RWPE2 (cell line): ENCODE measurements around the gene EDN3.

Experiments used
- ATAC-seq: fragments of 200-7000 bp; cut with Tn5 transposase; 3 replicates; pipeline ENCODE4 v1.9.1; 2021; ENCODE audit warnings: low read depth
- DNase-seq: peaks from one replicate; pipeline ENCODE4 v3.0.0-alpha.2; 2020; ENCODE audit warnings: low spot score
- H3K27ac ChIP-seq: fragments of 450-650 bp; 2 replicates; pipeline ENCODE4 v1.5.1; 2017; ENCODE audit warnings: mild to moderate bottlenecking; ENCODE audit not compliant: poor library complexity, severe bottlenecking
- H3K27me3 ChIP-seq: fragments of 250-450 bp; sonication (Bioruptor Pico); 2 replicates; pipeline ENCODE4 v1.5.1; 2021; ENCODE audit warnings: mild to moderate bottlenecking, moderate library complexity; ENCODE audit not compliant: insufficient read depth, poor library complexity, severe bottlenecking
- H3K36me3 ChIP-seq: fragments of 250-450 bp; sonication (Bioruptor Pico); 2 replicates; pipeline ENCODE4 v1.5.1; 2020; ENCODE audit warnings: low read depth, mild to moderate bottlenecking, moderate library complexity
- H3K4me1 ChIP-seq: fragments of 250-450 bp; sonication (Bioruptor Pico); 2 replicates; pipeline ENCODE4 v1.5.1; 2021; ENCODE audit warnings: mild to moderate bottlenecking, moderate library complexity; ENCODE audit not compliant: insufficient read depth, poor library complexity, severe bottlenecking
- H3K4me3 ChIP-seq: fragments of 250-450 bp; sonication (Bioruptor Pico); 2 replicates; pipeline ENCODE4 v1.5.1; 2021; ENCODE audit warnings: mild to moderate bottlenecking, moderate library complexity; ENCODE audit not compliant: severe bottlenecking
- H3K9me3 ChIP-seq: fragments of 250-450 bp; sonication (Bioruptor Pico); 2 replicates; pipeline ENCODE4 v1.5.1; 2021; ENCODE audit warnings: mild to moderate bottlenecking, moderate library complexity; ENCODE audit not compliant: severe bottlenecking
- CTCF ChIP-seq: fragments of 450-650 bp; IDR thresholded peaks from one replicate; pipeline ENCODE4 v1.5.1; 2017; ENCODE audit warnings: mild to moderate bottlenecking, moderate library complexity; ENCODE audit not compliant: poor library complexity, severe bottlenecking

EDN3 gene

GRCh38 chr20:59320854-59321647, 20.6 kb downstream of the EDN3 start:
- Histone ChIP-seq H3K27me3 (peaks cover 99% of the 10 kb centered on the region), H3K9me3 (no peaks in the 10 kb centered on the region), H3K36me3 (no peaks in the 10 kb centered on the region), H3K4me3 (no peak overlapping the region), H3K4me1 (no peaks in the 10 kb centered on the region), H3K27ac (no peak overlapping the region)
- DNase-seq (no peak), ATAC-seq (no peak)
- no peak for TF ChIP-seq CTCF

GRCh38 chr20:59322081-59322480, 21.7 kb downstream of the EDN3 start:
- Histone ChIP-seq H3K27me3 (peaks cover 91% of the 10 kb centered on the region), H3K27ac (no peak overlapping the region), H3K4me3 (no peak overlapping the region), H3K4me1 (no peaks in the 10 kb centered on the region), H3K9me3 (no peaks in the 10 kb centered on the region), H3K36me3 (no peaks in the 10 kb centered on the region)
- no peak for TF ChIP-seq CTCF
- DNase-seq (no peak), ATAC-seq (no peak)

GRCh38 chr20:59322585-59323454, 22.4 kb downstream of the EDN3 start:
- H3K27ac ChIP-seq: no peak overlapping the region
- H3K27me3 ChIP-seq: peaks cover 92% of the 10 kb centered on the region
- no peaks in the 10 kb centered on the region for H3K36me3 ChIP-seq
- H3K4me1 ChIP-seq: no peaks in the 10 kb centered on the region
- no peaks in the 10 kb centered on the region for H3K9me3 ChIP-seq
- H3K4me3 ChIP-seq: no peak overlapping the region
- DNase-seq: no peak
- TF ChIP-seq CTCF: no peak
- ATAC-seq: no peak

- no peak for DNase-seq
- Histone ChIP-seq H3K36me3 (no peaks in the 10 kb centered on the region), H3K27ac (no peak overlapping the region), H3K9me3 (no peaks in the 10 kb centered on the region), H3K4me1 (no peaks in the 10 kb centered on the region), H3K4me3 (no peak overlapping the region), H3K27me3 (peaks cover 92% of the 10 kb centered on the region)
- TF ChIP-seq CTCF: no peak
- ATAC-seq: no peak
Observed at GRCh38 chr20:59323731-59324130, 23.3 kb downstream of the EDN3 start.
